A549 treated with CpdA at 1 μM for 4 hours (cell line): ENCODE data around the gene SELP. TPM values are rescaled to one million over a fixed set of nuclear protein-coding genes. Genes with fewer than 3 reads are reported as not detected.

ENCODE experiments used
- total RNA-seq: library from RNA; stranded (reverse); fragments of 200-300 nt; extraction: Qiagen RNA extraction; gene quantifications from 5 replicates; pipeline ENCODE4 v1.2.3, GENCODE V29; 2022; ENCODE audit warnings: low read depth

SELP gene
- not detected in 5 replicates for total RNA-seq

GRCh38 chr1:169630006-169630405 lies at the start of gene SELP:
SELP (minus strand) TSS chr1:169630124; CDS start chr1:169630074, 50 bp downstream.

GRCh38 chr1:169586395-169587255 lies 43.3 kb downstream of the SELP start, which contains the start of gene F5:
F5 (minus strand) TSS chr1:169586481; CDS start chr1:169586386, 95 bp downstream.

Other genes starting within 250 kb of the SELP start
- 0.09 to 0.24 TPM (median 0.17 TPM) in 4 of 5 replicates, not detected in the other for gene CCDC181, start 202.7 kb downstream of the SELP start, total RNA-seq
- gene SLC19A2, start 144.2 kb downstream of the SELP start, total RNA-seq = 5.4 to 6.3 TPM (median 6.2 TPM) in 5 replicates
- 0.05 to 0.24 TPM (median 0.08 TPM) in 5 replicates for gene F5, start 43.6 kb downstream of the SELP start, total RNA-seq
- 0.20 to 0.40 TPM (median 0.28 TPM) in 5 replicates for gene SELL, start 81.5 kb upstream of the SELP start, total RNA-seq
- not detected in 5 replicates for gene SELE, start 104.0 kb upstream of the SELP start, total RNA-seq
- 5.0 to 8.4 TPM (median 6.8 TPM) in 5 replicates for gene METTL18, start 164.8 kb upstream of the SELP start, total RNA-seq